BLaER1 treated with 17β-estradiol and CSF1 and Interleukin-3, amounts not matched to agents 10 nM and 100 nM (cell line): ENCODE measurements around the gene PLXND1.
"Not testable (repeated sequence)": the region's sequence is repeated elsewhere in the genome, so short reads cannot be mapped to it uniquely, and the experiment has no call there.

Source experiments
- H3K27ac ChIP-seq, 11 experiments: shearing (Covaris generic); formaldehyde crosslinking; 2 replicates each; pipeline ENCODE4 v1.8.1; 2022
- H3K27me3 ChIP-seq, 11 experiments: shearing (Covaris generic); formaldehyde crosslinking; 2 replicates each; pipeline ENCODE4 v1.8.1; 2022
- H3K36me3 ChIP-seq, 11 experiments: shearing (Covaris generic); formaldehyde crosslinking; 2 replicates each; pipeline ENCODE4 v1.8.1; 2022
- H3K4me1 ChIP-seq, 10 experiments: shearing (Covaris generic); formaldehyde crosslinking; 2 replicates each; pipeline ENCODE4 v1.8.1; 2022
- H3K4me2 ChIP-seq, 11 experiments: shearing (Covaris generic); formaldehyde crosslinking; 2 replicates each; pipeline ENCODE4 v1.8.1; 2022
- H3K4me3 ChIP-seq, 10 experiments: shearing (Covaris generic); formaldehyde crosslinking; 2 replicates each; pipeline ENCODE4 v1.8.1; 2022
- H3K9ac ChIP-seq, 11 experiments: shearing (Covaris generic); formaldehyde crosslinking; 2 replicates each; pipeline ENCODE4 v1.8.1; 2022
- H3K9me3 ChIP-seq, 11 experiments: shearing (Covaris generic); formaldehyde crosslinking; replicated peaks in 1 of 11; 2 replicates each; pipeline ENCODE4 v1.8.1; 2022
- H4K20me1 ChIP-seq, 11 experiments: shearing (Covaris generic); formaldehyde crosslinking; 2 replicates each; pipeline ENCODE4 v1.8.1; 2022
- Cebpa-rat ChIP-seq, 11 experiments: shearing (Covaris generic); IDR thresholded peaks; 2 replicates each; pipeline ENCODE4 v1.8.1; 2022

PLXND1 gene

DNA sequence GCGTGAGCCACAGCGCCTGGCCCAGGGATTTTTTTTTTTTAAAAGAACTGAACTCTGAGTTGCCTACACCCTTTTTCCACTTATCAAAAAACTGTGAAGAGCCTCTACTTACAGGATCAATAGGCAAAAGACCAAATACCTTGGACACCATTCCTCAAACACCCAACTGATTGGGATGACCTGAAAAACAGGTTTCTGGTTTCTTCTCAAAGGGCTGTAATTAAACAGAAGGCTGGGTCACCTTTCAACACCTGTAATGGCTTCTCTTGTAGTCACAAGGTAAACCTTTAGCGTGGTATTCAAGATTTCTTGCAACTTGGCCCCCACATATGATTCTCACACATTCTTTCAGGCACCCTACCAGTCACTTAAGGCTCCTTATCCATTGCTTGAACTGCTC lies 38.4 kb upstream of the PLXND1 start:
- peak overlapping the region in 2 of 11 experiments; percentile 39 to 46; a peak in 2 of 22 replicates for H3K4me2 ChIP-seq
- H3K4me1 ChIP-seq, result peaks cover 0 to 11% (median 0%) of the 10 kb centered on the region in 10 experiments; a peak in 3 of 20 replicates
- H4K20me1 ChIP-seq, result peaks cover 0 to 7% (median 0%) of the 10 kb centered on the region in 11 experiments; a peak in 2 of 22 replicates

DNA sequence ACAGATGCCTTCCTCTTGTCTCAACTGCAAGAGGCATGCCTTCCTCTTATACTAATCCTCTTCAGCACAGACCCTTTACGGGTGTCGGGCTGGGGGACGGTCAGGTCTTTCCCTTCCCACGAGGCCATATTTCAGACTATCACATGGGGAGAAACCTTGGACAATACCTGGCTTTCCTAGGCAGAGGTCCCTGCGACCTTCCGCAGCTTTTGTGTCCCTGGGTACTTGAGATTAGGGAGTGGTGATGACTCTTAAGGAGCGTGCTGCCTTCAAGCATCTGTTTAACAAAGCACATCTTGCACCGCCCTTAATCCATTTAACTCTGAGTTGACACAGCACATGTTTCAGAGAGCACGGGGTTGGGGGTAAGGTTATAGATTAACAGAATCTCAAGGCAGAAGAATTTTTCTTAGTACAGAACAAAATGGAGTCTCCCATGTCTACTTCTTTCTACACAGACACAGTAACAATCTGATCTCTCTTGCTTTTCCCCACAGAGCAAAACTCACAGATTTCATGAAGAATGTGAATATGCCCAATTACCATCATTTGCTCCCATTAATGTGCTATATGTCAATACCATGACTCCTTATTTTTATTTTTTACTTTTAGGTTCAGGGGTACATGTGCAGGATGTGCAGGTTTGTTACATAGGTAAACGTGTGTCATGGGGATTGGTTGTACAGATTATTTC lies 35.2 kb upstream of the PLXND1 start:
- H3K4me3 ChIP-seq, H3K27me3 ChIP-seq, H3K27ac ChIP-seq, H3K36me3 ChIP-seq, H3K4me2 ChIP-seq, H3K9ac ChIP-seq, H4K20me1 ChIP-seq, H3K9me3 ChIP-seq: not testable (repeated sequence)
- peaks cover 0 to 11% (median 0%) of the 10 kb centered on the region in 10 experiments; a peak in 3 of 20 replicates for H3K4me1 ChIP-seq

More for the DNA sequence above, 38.4 kb upstream of the PLXND1 start:
- no peaks in the 10 kb centered on the region for H3K27me3 ChIP-seq
- peaks cover 0 to 17% (median 0%) of the 10 kb centered on the region in 11 experiments; a peak in 2 of 22 replicates for H3K36me3 ChIP-seq
- H3K9me3 ChIP-seq, result no peaks in the 10 kb centered on the region
- no peak overlapping the region for H3K4me3 ChIP-seq
- no peak overlapping the region for H3K27ac ChIP-seq
- no peak for TF ChIP-seq Cebpa-rat (IDR thresholded peaks at IDR 0.05)
- H3K9ac ChIP-seq, result no peak overlapping the region

DNA sequence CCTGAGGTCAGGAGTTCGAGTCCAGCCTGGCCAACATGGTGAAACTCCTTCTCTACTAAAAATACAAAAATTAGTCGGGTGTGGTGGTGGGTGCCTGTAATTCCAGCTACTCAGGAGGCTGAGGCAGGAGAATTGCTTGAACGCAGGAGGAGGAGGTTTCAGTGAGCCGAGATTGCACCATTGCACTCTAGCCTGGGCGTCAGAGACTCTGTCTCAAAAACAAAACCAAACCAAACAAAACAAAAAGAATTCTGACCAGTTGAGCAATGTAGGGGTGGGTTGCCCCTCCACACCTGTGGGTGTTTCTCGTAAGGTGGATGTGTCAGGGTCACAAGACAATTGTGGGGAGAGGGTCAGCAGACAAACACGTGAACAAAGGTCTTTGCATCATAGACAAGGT lies 34.5 kb upstream of the PLXND1 start:
- H3K27ac ChIP-seq, H3K27me3 ChIP-seq, H4K20me1 ChIP-seq, H3K4me3 ChIP-seq, H3K9ac ChIP-seq, H3K36me3 ChIP-seq, H3K4me2 ChIP-seq: not testable (repeated sequence)
- H3K9me3 ChIP-seq, result peaks cover 8 to 14% (median 11%) of the 10 kb centered on the region in 11 experiments; a peak in 21 of 22 replicates
- peaks cover 0 to 11% (median 0%) of the 10 kb centered on the region in 10 experiments; a peak in 3 of 20 replicates for H3K4me1 ChIP-seq

DNA sequence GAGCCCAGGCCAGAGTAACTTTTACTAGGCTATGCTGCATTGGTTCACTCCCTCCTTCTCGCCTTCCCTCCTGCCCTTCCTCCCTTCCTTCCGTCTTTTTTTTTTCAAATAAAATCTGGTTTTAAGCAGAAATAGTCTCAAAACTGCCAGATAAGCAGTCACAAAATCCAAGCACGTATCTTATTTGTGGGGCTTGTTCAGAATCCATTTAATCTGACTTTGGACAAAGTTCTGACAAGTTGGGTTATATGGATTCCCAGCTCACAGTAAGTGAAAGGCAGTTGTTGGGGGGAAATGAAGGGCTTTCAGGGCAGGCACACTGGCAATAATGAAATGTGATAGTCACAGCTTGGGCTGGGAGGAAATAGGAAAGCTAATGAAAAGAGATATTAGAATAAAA lies 32.0 kb upstream of the PLXND1 start:
- no peak for TF ChIP-seq Cebpa-rat (IDR thresholded peaks at IDR 0.05)
- H4K20me1 ChIP-seq, result no peaks in the 10 kb centered on the region
- H3K4me1 ChIP-seq, result peaks cover 0 to 5% (median 0%) of the 10 kb centered on the region in 10 experiments; a peak in 2 of 20 replicates
- H3K4me2 ChIP-seq, result no peak overlapping the region
- H3K9ac ChIP-seq, result no peak overlapping the region
- 0 out of 22 replicates have a peak, but pooled peaks cover 0 to 5% (median 0%) of the 10 kb centered on the region in 11 experiments for H3K36me3 ChIP-seq
- no peak overlapping the region for H3K27ac ChIP-seq
- no peaks in the 10 kb centered on the region for H3K27me3 ChIP-seq
- no peak overlapping the region for H3K4me3 ChIP-seq
- H3K9me3 ChIP-seq, result peaks cover 17 to 25% (median 21%) of the 10 kb centered on the region in 11 experiments

DNA sequence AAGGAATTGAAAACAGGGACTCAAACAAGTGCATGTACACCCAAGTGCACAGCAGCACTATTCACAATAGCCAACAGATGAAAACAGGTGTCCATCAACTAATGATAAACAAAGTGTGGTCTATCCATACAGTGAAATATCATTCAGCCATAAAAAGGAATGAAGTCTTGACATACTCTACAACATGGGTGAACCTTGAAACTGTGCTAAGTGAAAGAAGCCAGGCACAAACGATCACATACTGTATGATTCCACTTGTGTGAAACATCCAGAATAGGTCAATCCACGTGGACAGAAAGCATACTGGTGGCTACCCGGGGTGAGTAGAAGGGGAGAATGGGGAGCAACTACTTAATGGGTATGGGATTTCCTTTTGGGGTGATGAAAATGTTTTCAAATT lies 29.6 kb upstream of the PLXND1 start:
- no peak overlapping the region for H3K27ac ChIP-seq
- peaks cover 17 to 25% (median 21%) of the 10 kb centered on the region in 11 experiments for H3K9me3 ChIP-seq
- TF ChIP-seq Cebpa-rat (IDR thresholded peaks at IDR 0.05), result 0 out of 22 replicates have a peak, but pooled peaks of 1 of the 11 experiments have one; percentile 22

DNA sequence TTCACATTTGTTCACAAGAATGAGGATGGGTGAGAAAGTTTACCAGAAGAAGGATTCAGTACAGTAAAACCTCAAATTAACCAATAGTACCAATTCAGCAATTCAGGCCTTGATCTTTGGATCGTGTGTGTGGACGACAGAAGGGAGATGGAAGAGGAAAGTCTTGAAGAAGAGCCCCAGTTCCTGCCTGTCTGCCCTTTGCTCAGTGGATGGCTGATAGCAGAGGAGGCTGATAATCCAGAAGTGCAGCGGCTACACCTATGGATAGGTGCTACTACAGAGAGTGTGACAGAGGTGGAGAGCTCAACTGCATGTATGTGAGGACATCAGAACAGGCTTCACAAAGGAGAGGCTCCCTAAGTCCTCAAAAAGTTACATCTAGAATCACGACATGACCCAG lies 29.2 kb upstream of the PLXND1 start:
- no peak overlapping the region for H3K4me2 ChIP-seq
- no peak for TF ChIP-seq Cebpa-rat (IDR thresholded peaks at IDR 0.05)
- no peaks in the 10 kb centered on the region for H4K20me1 ChIP-seq

More for the DNA sequence above, 29.6 kb upstream of the PLXND1 start:
- 0 out of 22 replicates have a peak, but pooled peaks cover 0 to 5% (median 0%) of the 10 kb centered on the region in 11 experiments for H3K36me3 ChIP-seq
- no peaks in the 10 kb centered on the region for H4K20me1 ChIP-seq
- H3K27me3 ChIP-seq, result no peaks in the 10 kb centered on the region
- H3K4me1 ChIP-seq, result peaks cover 0 to 10% (median 0%) of the 10 kb centered on the region in 10 experiments; a peak in 2 of 20 replicates
- no peak overlapping the region for H3K4me2 ChIP-seq
- no peak overlapping the region for H3K9ac ChIP-seq
- H3K4me3 ChIP-seq, result no peak overlapping the region

DNA sequence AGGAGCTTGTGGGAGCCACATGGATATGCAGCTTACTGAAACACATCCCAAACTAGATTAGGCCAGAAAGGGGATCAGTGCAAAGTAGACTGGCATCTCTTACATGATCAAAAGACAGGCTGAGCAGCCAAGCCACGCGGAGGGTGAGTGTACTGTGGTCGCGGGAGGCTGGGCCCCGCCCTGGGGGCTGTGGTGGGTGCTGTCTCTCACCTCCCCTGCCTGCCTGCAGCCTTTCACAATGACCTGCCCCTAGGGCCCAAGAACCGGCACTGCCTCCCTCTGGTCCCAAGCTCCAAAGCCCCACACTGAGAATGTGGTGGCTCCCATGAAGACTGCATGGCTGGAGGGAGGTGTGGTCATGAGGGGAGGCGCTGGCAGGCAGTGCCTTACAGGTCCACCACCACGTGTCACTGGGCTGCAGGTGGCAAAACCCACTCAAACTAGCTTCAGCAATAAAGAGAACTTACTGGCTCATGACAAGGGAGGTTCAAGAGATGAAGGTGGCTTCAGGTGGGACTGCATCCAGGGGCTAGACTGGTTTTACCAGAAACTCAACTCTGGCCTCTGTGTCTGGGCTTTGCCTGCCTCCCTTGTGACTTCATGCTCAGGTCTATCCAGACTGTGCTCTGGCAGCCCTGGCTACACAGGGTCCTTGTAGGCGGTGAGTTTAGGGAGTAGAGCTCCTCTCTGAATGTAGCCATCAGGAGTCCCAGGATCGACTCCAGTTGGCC lies 27.4 kb upstream of the PLXND1 start:
- Histone ChIP-seq H4K20me1 (no peaks in the 10 kb centered on the region), H3K27ac (no peak overlapping the region), H3K36me3 (0 out of 22 replicates have a peak, but pooled peaks cover 0 to 5% (median 0%) of the 10 kb centered on the region in 11 experiments)

More for the DNA sequence above, 29.2 kb upstream of the PLXND1 start:
- Histone ChIP-seq H3K9ac (no peak overlapping the region), H3K9me3 (peaks cover 17 to 25% (median 21%) of the 10 kb centered on the region in 11 experiments), H3K27me3 (no peaks in the 10 kb centered on the region), H3K36me3 (0 out of 22 replicates have a peak, but pooled peaks cover 0 to 5% (median 0%) of the 10 kb centered on the region in 11 experiments), H3K4me1 (peaks cover 0 to 10% (median 0%) of the 10 kb centered on the region in 10 experiments; a peak in 2 of 20 replicates), H3K4me3 (no peak overlapping the region), H3K27ac (no peak overlapping the region)

DNA sequence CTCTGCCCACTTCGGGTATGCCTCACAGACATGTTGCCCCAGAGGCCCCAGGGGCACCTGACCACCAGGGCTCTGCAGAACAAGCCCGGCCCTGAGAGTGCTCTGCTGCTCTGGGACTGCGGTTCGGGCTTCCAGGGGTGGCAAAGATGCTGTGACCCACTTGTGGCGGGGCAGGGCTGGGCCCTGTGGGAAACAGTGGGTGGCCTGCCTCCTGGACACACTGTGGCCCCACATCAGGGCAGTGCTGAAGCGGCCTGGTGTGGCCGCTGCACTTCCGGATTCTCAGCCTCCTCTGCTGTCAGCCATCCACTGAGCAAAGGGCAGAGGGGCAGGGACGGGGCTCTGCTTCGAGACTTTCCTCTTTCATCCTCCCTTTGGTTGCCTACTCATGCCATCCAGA lies 26.5 kb upstream of the PLXND1 start:
- Histone ChIP-seq H3K4me3 (no peak overlapping the region), H3K36me3 (0 out of 22 replicates have a peak, but pooled peaks cover 0 to 5% (median 0%) of the 10 kb centered on the region in 11 experiments), H3K27ac (no peak overlapping the region), H3K9ac (no peak overlapping the region), H3K27me3 (no peaks in the 10 kb centered on the region), H3K9me3 (peaks cover 17 to 25% (median 21%) of the 10 kb centered on the region in 11 experiments), H4K20me1 (no peaks in the 10 kb centered on the region), H3K4me2 (no peak overlapping the region), H3K4me1 (peaks cover 0 to 22% (median 13%) of the 10 kb centered on the region in 10 experiments; a peak in 19 of 20 replicates)
- TF ChIP-seq Cebpa-rat (IDR thresholded peaks at IDR 0.05), result no peak

More for the DNA sequence above, 27.4 kb upstream of the PLXND1 start:
- H3K4me3 ChIP-seq, result no peak overlapping the region
- no peak overlapping the region; a peak in 1 of 22 replicates for H3K4me2 ChIP-seq
- H3K9ac ChIP-seq, result no peak overlapping the region
- no peak for TF ChIP-seq Cebpa-rat (IDR thresholded peaks at IDR 0.05)
- peaks cover 0 to 12% (median 4%) of the 10 kb centered on the region in 10 experiments; a peak in 13 of 20 replicates for H3K4me1 ChIP-seq
- H3K27me3 ChIP-seq, result no peaks in the 10 kb centered on the region
- H3K9me3 ChIP-seq, result peaks cover 17 to 25% (median 21%) of the 10 kb centered on the region in 11 experiments

DNA sequence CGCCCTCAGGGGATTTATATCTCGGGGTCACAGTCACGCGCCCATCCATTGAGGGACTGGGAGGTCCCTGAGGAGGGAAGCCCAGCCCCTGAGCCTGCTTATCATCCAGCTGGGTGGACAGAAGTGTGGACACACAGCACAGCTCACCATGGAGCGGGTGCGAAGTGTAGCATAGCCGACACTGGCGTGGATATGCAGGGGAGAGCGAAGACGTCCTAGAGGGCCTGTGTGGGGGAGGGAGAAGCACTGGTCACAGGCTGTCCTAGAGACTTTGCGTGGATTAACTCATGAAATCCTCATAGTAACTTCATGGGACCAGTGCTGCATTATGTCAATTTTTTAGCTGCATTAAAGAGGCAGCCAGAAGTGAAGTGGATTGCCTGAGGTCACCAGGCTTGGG lies 26.1 kb upstream of the PLXND1 start:
- H3K36me3 ChIP-seq, result 0 out of 22 replicates have a peak, but pooled peaks cover 0 to 5% (median 0%) of the 10 kb centered on the region in 11 experiments
- no peak overlapping the region for H3K4me2 ChIP-seq
- no peaks in the 10 kb centered on the region for H4K20me1 ChIP-seq
- peaks cover 2 to 26% (median 14%) of the 10 kb centered on the region in 10 experiments; a peak in 19 of 20 replicates for H3K4me1 ChIP-seq
- H3K27ac ChIP-seq, result no peak overlapping the region
- TF ChIP-seq Cebpa-rat (IDR thresholded peaks at IDR 0.05), result no peak
- no peak overlapping the region for H3K9ac ChIP-seq
- H3K4me3 ChIP-seq, result no peak overlapping the region
- peaks cover 17 to 25% (median 21%) of the 10 kb centered on the region in 11 experiments for H3K9me3 ChIP-seq
- no peaks in the 10 kb centered on the region for H3K27me3 ChIP-seq
